Transverse colon (tissue), 4 donors: ENCODE results near the gene GADD45G.

Experiments used
- CTCF ChIP-seq, 5 experiments: fragments of 200-600 bp in 3 of 5; fragments of 450-650 bp in 2 of 5; sonication (generic) in 3 of 5; IDR thresholded peaks; 1 replicate in 2 of 5; 2 replicates in 3 of 5; pipeline ENCODE4 v1.5.1; 2016 to 2017; ENCODE audit warnings: antibody characterized with exemption in 5 of 5, inconsistent platforms in 3 of 5, mild to moderate bottlenecking in 2 of 5, moderate library complexity in 1 of 5
- EP300 ChIP-seq: sonication (generic); formaldehyde crosslinking; IDR thresholded peaks from one replicate; pipeline ENCODE4 v1.6.1; 2017; ENCODE audit warnings: antibody characterized with exemption, low read depth
- POLR2A ChIP-seq: fragments of 450-650 bp; IDR thresholded peaks from one replicate; pipeline ENCODE4 v1.6.1; 2016; ENCODE audit warnings: antibody characterized with exemption, mild to moderate bottlenecking, moderate library complexity
- POLR2AphosphoS5 ChIP-seq, 3 donors: sonication (generic); formaldehyde crosslinking; IDR thresholded peaks; one replicate each; pipeline ENCODE4 v1.6.1; 2016; ENCODE audit warnings: antibody characterized with exemption in 3 of 3

- TF ChIP-seq CTCF (IDR thresholded peaks at IDR 0.05) (no peak), POLR2A (no peak), POLR2AphosphoS5 (IDR thresholded peaks at IDR 0.05) (no peak), EP300 (no peak)
Measured at GRCh38 chr9:89654025-89654662, 49.3 kb downstream of the GADD45G start.
